Smooth muscle cell of the brain vasculature (primary cell): ENCODE data around the gene COL1A1.
A peak's percentile ranks its signal among the peaks of the same experiment; 100 is the strongest.

ENCODE experiments used
- DNase-seq: peaks from one replicate; pipeline ENCODE4 v3.0.0-alpha.2; 2012; ENCODE audit warnings: low read depth, low spot score

COL1A1 gene

GRCh38 chr17:50199803-50200456 lies 1.5 kb downstream of the COL1A1 start:
- DNase-seq: peak; percentile 90

- no peak for DNase-seq
Observed at GRCh38 chr17:50199211-50199802, 2.1 kb downstream of the COL1A1 start.

- DNase-seq: no peak
Observed at GRCh38 chr17:50198026-50198669, 3.3 kb downstream of the COL1A1 start.

GRCh38 chr17:50196826-50197225 lies 4.6 kb downstream of the COL1A1 start:
- DNase-seq: no peak

GRCh38 chr17:50196036-50196435 lies 5.4 kb downstream of the COL1A1 start:
- no peak for DNase-seq

GRCh38 chr17:50194934-50195865 lies 6.2 kb downstream of the COL1A1 start:
- DNase-seq: no peak

GRCh38 chr17:50194140-50194933 lies 7.1 kb downstream of the COL1A1 start:
- DNase-seq: no peak

GRCh38 chr17:50192618-50193291 lies 8.7 kb downstream of the COL1A1 start:
- DNase-seq: no peak

GRCh38 chr17:50192144-50192617 lies 9.2 kb downstream of the COL1A1 start:
- no peak for DNase-seq

GRCh38 chr17:50191359-50192143 lies 9.9 kb downstream of the COL1A1 start:
- DNase-seq: no peak

GRCh38 chr17:50190603-50191358 lies 10.7 kb downstream of the COL1A1 start:
- DNase-seq: no peak

GRCh38 chr17:50190293-50190602 lies 11.2 kb downstream of the COL1A1 start:
- DNase-seq: no peak

- no peak for DNase-seq
Observed at GRCh38 chr17:50189550-50190292, 11.7 kb downstream of the COL1A1 start.

- DNase-seq: no peak
Observed at GRCh38 chr17:50188921-50189549, 12.4 kb downstream of the COL1A1 start.

GRCh38 chr17:50188531-50188920 lies 12.9 kb downstream of the COL1A1 start:
- no peak for DNase-seq

GRCh38 chr17:50187751-50188530 lies 13.5 kb downstream of the COL1A1 start:
- no peak for DNase-seq

GRCh38 chr17:50187394-50187725 lies 14.1 kb downstream of the COL1A1 start:
- DNase-seq: no peak
